Measurements from ENCODE around the gene CTAGE1. TPM values are rescaled to one million over a fixed set of nuclear protein-coding genes. Genes with fewer than 3 reads are reported as not detected.

Gene CTAGE1
- total and polyA plus RNA-seq, 2 donors (not counting 3 experiments of a cell fraction or from before 2014, with no cell fraction given) = not detected

- Histone ChIP-seq H3K79me2 (ENCODE audit: control insufficient read depth, insufficient read depth, low read length) (no peaks in the 10 kb centered on the region), H3K27me3 (ENCODE audit: control insufficient read depth in 2 of 2, insufficient read depth in 2 of 2, low read length in 2 of 2) (no peaks in the 10 kb centered on the region), H4K20me1 (replicated peaks; ENCODE audit: control insufficient read depth, extremely low read depth, insufficient read depth, low read length) (no peaks in the 10 kb centered on the region), H3K9me3 (replicated peaks; ENCODE audit: control insufficient read depth, insufficient read depth, low read length) (no peaks in the 10 kb centered on the region), H3K4me1 (ENCODE audit: control insufficient read depth, extremely low read depth, insufficient read depth, low read length) (peaks cover 24% of the 10 kb centered on the region), H3K9ac (replicated peaks; ENCODE audit: extremely low read depth, insufficient read depth, low read length) (no peak overlapping the region), H3K36me3 (ENCODE audit: control insufficient read depth in 2 of 2, extremely low read depth in 1 of 2, insufficient read depth in 2 of 2, low read length in 2 of 2) (no peaks in the 10 kb centered on the region), H3K4me3 (replicated peaks in 1 of 3; ENCODE audit: insufficient read depth in 1 of 3, low read depth in 1 of 3, low read length in 3 of 3) (no peak overlapping the region), H2AFZ (ENCODE audit: low read depth, low read length) (no peak overlapping the region), H3K4me2 (ENCODE audit: insufficient read depth, low read length) (no peak overlapping the region), H3K27ac (ENCODE audit: insufficient read depth, low read depth, low read length) (no peak overlapping the region), H3K9me1 (replicated peaks; ENCODE audit: control insufficient read depth, extremely low read depth, insufficient read depth, low read length) (no peaks in the 10 kb centered on the region)
- POLR2A ChIA-PET = no interaction called here
- dilution Hi-C loops (cut with MboI; ENCODE audit: extremely low pct_ligation_motif_present, low sequenced_read_pairs) (no loop called here), intact Hi-C loops (cut with micrococcal nuclease) (loop anchor here (5.0 kb wide), 1 partner anchor 65 kb away; no protein-coding TSS in a partner anchor)
- TF ChIP-seq, protein P1, sequence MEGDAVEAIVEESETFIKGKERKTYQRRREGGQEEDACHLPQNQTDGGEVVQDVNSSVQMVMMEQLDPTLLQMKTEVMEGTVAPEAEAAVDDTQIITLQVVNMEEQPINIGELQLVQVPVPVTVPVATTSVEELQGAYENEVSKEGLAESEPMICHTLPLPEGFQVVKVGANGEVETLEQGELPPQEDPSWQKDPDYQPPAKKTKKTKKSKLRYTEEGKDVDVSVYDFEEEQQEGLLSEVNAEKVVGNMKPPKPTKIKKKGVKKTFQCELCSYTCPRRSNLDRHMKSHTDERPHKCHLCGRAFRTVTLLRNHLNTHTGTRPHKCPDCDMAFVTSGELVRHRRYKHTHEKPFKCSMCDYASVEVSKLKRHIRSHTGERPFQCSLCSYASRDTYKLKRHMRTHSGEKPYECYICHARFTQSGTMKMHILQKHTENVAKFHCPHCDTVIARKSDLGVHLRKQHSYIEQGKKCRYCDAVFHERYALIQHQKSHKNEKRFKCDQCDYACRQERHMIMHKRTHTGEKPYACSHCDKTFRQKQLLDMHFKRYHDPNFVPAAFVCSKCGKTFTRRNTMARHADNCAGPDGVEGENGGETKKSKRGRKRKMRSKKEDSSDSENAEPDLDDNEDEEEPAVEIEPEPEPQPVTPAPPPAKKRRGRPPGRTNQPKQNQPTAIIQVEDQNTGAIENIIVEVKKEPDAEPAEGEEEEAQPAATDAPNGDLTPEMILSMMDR (IDR thresholded peaks at IDR 0.05; ENCODE audit: extremely low read depth in 1 of 2, insufficient read depth in 1 of 2, low read depth in 1 of 2, low read length in 2 of 2) = no peak
- no peak for TF ChIP-seq JUN (IDR thresholded peaks at IDR 0.05; ENCODE audit: borderline replicate concordance, insufficient read depth, insufficient read length, low read depth)
- TF ChIP-seq POLR2AphosphoS5 (IDR thresholded peaks at IDR 0.05; ENCODE audit: insufficient read depth, low read depth, low read length) = no peak
- TF ChIP-seq FOS (IDR thresholded peaks at IDR 0.05; ENCODE audit: borderline replicate concordance, insufficient read depth, low read length) = no peak
- TF ChIP-seq GATA2 (IDR thresholded peaks at IDR 0.05; ENCODE audit: insufficient read depth, insufficient read length, low read depth, low read length) = no peak
- TF ChIP-seq MAX (IDR thresholded peaks at IDR 0.05; ENCODE audit: insufficient read depth, insufficient read length) = no peak
- no peak for TF ChIP-seq POLR2A (IDR thresholded peaks at IDR 0.05; ENCODE audit: low read depth, low read length)
- TF ChIP-seq MYC (IDR thresholded peaks at IDR 0.05; ENCODE audit: low read depth, low read length) = no peak
- TF ChIP-seq EZH2 (IDR thresholded peaks at IDR 0.05; ENCODE audit: borderline replicate concordance, low read depth, low read length, severe bottlenecking) = no peak
- no peak for DNase-seq (ENCODE audit: low read depth, low spot score)
- CTCF ChIA-PET = interaction anchor here (1.5 kb wide), 1 partner anchor 11 kb away, joined by 3 read pairs; no protein-coding TSS in a partner anchor
- no peak for FAIRE-seq
- BruUV-seq (replicated peaks) = no TSS peak
Observed at GRCh38 chr18:22387787-22388186, 29.9 kb downstream of the CTAGE1 start.

All from endothelial cell of umbilical vein (primary cell).